Activated CD4-positive, alpha-beta T cell treated with anti-CD3 and anti-CD28 coated beads for 4 hours (primary cell): ENCODE results near the gene DSTN.

Experiments
- DNase-seq, 2 donors: peaks; one replicate each; pipeline ENCODE4 v3.0.0-alpha.2; 2020

Gene DSTN

GRCh38 chr20:17584689-17585088 lies 14.8 kb downstream of the DSTN start:
- DNase-seq, result no peak

GRCh38 chr20:17586250-17586649 lies 16.4 kb downstream of the DSTN start:
- DNase-seq, result no peak

GRCh38 chr20:17587148-17587547 lies 17.3 kb downstream of the DSTN start:
- no peak for DNase-seq

- DNase-seq, result no peak
Measured at GRCh38 chr20:17587824-17588223, 17.9 kb downstream of the DSTN start.

- no peak for DNase-seq
Measured at GRCh38 chr20:17589161-17589834, 19.4 kb downstream of the DSTN start.

- no peak for DNase-seq
Measured at GRCh38 chr20:17590245-17590644, 20.4 kb downstream of the DSTN start.

- no peak for DNase-seq
Measured at GRCh38 chr20:17593902-17594301, 24.0 kb downstream of the DSTN start.

- DNase-seq, result no peak
Measured at GRCh38 chr20:17594443-17594842, 24.6 kb downstream of the DSTN start.

- no peak for DNase-seq
Measured at GRCh38 chr20:17595856-17596255, 26.0 kb downstream of the DSTN start.

GRCh38 chr20:17598013-17598550 lies 28.2 kb downstream of the DSTN start:
- no peak for DNase-seq

GRCh38 chr20:17601957-17602356 lies 32.1 kb downstream of the DSTN start:
- DNase-seq, result no peak

- no peak for DNase-seq
Measured at GRCh38 chr20:17602493-17602892, 32.6 kb downstream of the DSTN start.

GRCh38 chr20:17605131-17605660 lies 35.3 kb downstream of the DSTN start:
- no peak for DNase-seq

- DNase-seq, result no peak
Measured at GRCh38 chr20:17606001-17606400, 36.1 kb downstream of the DSTN start.

- DNase-seq, result no peak
Measured at GRCh38 chr20:17608701-17609497, 39.0 kb downstream of the DSTN start.

- no peak for DNase-seq
Measured at GRCh38 chr20:17609811-17610377, 40.0 kb downstream of the DSTN start.

- DNase-seq, result peak; percentile 43 to 59
Measured at GRCh38 chr20:17610566-17611289, 40.9 kb downstream of the DSTN start.

GRCh38 chr20:17611290-17611539 lies 41.3 kb downstream of the DSTN start:
- DNase-seq, result no peak

GRCh38 chr20:17611540-17612286 lies 41.8 kb downstream of the DSTN start:
- no peak for DNase-seq

- DNase-seq, result peak; percentile 21 to 26
Measured at GRCh38 chr20:17612287-17612991, 42.6 kb downstream of the DSTN start.

GRCh38 chr20:17612992-17613327 lies 43.1 kb downstream of the DSTN start:
- no peak for DNase-seq
